ENCODE measurements around the gene MIF4GD.

- TF ChIP-seq POLR2A (IDR thresholded peaks at IDR 0.05; ENCODE audit: low read length) (no peak), GATA1 (IDR thresholded peaks at IDR 0.05; ENCODE audit: low read depth, low read length) (no peak)
These were observed 1.2 kb upstream of the MIF4GD start for GRCh38 chr17:75271955-75272847.
